GM21825 (cell line): ENCODE data around the gene SFSWAP.

Experiments used
- ATAC-seq: cut with Tn5 transposase; IDR thresholded peaks from one replicate; pipeline ENCODE4 v1.9.1; 2021; ENCODE audit warnings: mild to moderate bottlenecking, moderate library complexity; ENCODE audit not compliant: unreplicated experiment

The SFSWAP gene

GRCh38 chr12:131783915-131784541 lies 73.1 kb downstream of the SFSWAP start:
- peak; percentile 80 for ATAC-seq

- no peak for ATAC-seq
Measured at GRCh38 chr12:131784909-131785762, 74.2 kb downstream of the SFSWAP start.

GRCh38 chr12:131785763-131786330 lies 75.0 kb downstream of the SFSWAP start:
- ATAC-seq: no peak

- ATAC-seq: no peak
Measured at GRCh38 chr12:131786331-131786730, 75.4 kb downstream of the SFSWAP start.

- ATAC-seq: no peak
Measured at GRCh38 chr12:131787143-131787660, 76.3 kb downstream of the SFSWAP start.

- no peak for ATAC-seq
Measured at GRCh38 chr12:131788070-131788469, 77.2 kb downstream of the SFSWAP start.

GRCh38 chr12:131789638-131790037 lies 78.7 kb downstream of the SFSWAP start:
- no peak for ATAC-seq

- ATAC-seq: no peak
Measured at GRCh38 chr12:131793243-131794022, 82.5 kb downstream of the SFSWAP start.

GRCh38 chr12:131794061-131794460 lies 83.2 kb downstream of the SFSWAP start:
- no peak for ATAC-seq

GRCh38 chr12:131794573-131794972 lies 83.7 kb downstream of the SFSWAP start:
- no peak for ATAC-seq

GRCh38 chr12:131795064-131795463 lies 84.2 kb downstream of the SFSWAP start:
- no peak for ATAC-seq

- no peak for ATAC-seq
Measured at GRCh38 chr12:131795690-131796410, 85.0 kb downstream of the SFSWAP start.

- no peak for ATAC-seq
Measured at GRCh38 chr12:131796411-131796736, 85.5 kb downstream of the SFSWAP start.

GRCh38 chr12:131796754-131797587 lies 86.1 kb downstream of the SFSWAP start:
- ATAC-seq: no peak

- ATAC-seq: no peak
Measured at GRCh38 chr12:131797588-131797934, 86.7 kb downstream of the SFSWAP start.

GRCh38 chr12:131799195-131799594 lies 88.3 kb downstream of the SFSWAP start:
- ATAC-seq: no peak

GRCh38 chr12:131799828-131800593 lies 89.1 kb downstream of the SFSWAP start:
- no peak for ATAC-seq

GRCh38 chr12:131800594-131801135 lies 89.8 kb downstream of the SFSWAP start:
- no peak for ATAC-seq
